Thymus (tissue), 14 donors: Measurements from ENCODE around the gene GPN3. TPM values are rescaled to one million over a fixed set of nuclear protein-coding genes. Genes with fewer than 3 reads are reported as not detected.

Source experiments
- DNase-seq, 9 donors: peaks; one replicate each; pipeline ENCODE4 v3.0.0-alpha.2; 2013; ENCODE audit warnings: low spot score in 9 of 9, low read depth in 6 of 9, missing footprints in 1 of 9
- H3K27ac ChIP-seq, 2 donors: one replicate each; pipeline ENCODE4 v1.5.1; 2013; ENCODE audit warnings: control low read depth in 1 of 2, low read depth in 1 of 2, low read length in 1 of 2, mild to moderate bottlenecking in 1 of 2, moderate library complexity in 1 of 2
- H3K27me3 ChIP-seq, 2 donors: one replicate each; pipeline ENCODE4 v1.5.1; 2013; ENCODE audit warnings: low read length in 1 of 2; ENCODE audit not compliant: control insufficient read depth in 2 of 2, insufficient read depth in 1 of 2
- H3K36me3 ChIP-seq, 2 donors: one replicate each; pipeline ENCODE4 v1.5.1; 2013; ENCODE audit warnings: low read length in 1 of 2, mild to moderate bottlenecking in 1 of 2, moderate library complexity in 1 of 2; ENCODE audit not compliant: control insufficient read depth in 2 of 2, insufficient read depth in 2 of 2
- H3K4me1 ChIP-seq, 2 donors: one replicate each; pipeline ENCODE4 v1.5.1; 2013; ENCODE audit warnings: low read length in 2 of 2; ENCODE audit not compliant: control insufficient read depth in 2 of 2, insufficient read depth in 2 of 2
- H3K4me3 ChIP-seq, 2 donors: one replicate each; pipeline ENCODE4 v1.5.1; 2013; ENCODE audit warnings: low read length in 2 of 2, control low read depth in 1 of 2, mild to moderate bottlenecking in 1 of 2
- H3K9me3 ChIP-seq, 2 donors: one replicate each; pipeline ENCODE4 v1.5.1; 2013; ENCODE audit warnings: low read length in 1 of 2, mild to moderate bottlenecking in 1 of 2; ENCODE audit not compliant: control insufficient read depth in 2 of 2, insufficient read depth in 1 of 2
- WGBS: extraction: QIAGEN DNeasy Blood & Tissue Kit; methylation state at CpG from one replicate; pipeline ENCODE4 v1.1.7; 2013; 5-methylcytosine and 5-hydroxymethylcytosine counted together
- long read RNA-seq, 10 donors: transcript quantifications; one replicate each; lab custom pipeline, GENCODE V29; 2026
- polyA plus RNA-seq: library from polyadenylated mRNA; stranded (reverse); fragments of 200-250 nt; gene quantifications from one replicate; pipeline ENCODE4 v1.2.3, GENCODE V29; 2013
- total RNA-seq: library from RNA; stranded (reverse); fragments of 120-200 nt; gene quantifications from one replicate; pipeline ENCODE4 v1.2.4, GENCODE V29; 2013
- donor health status: healthy.

Gene GPN3
- total RNA-seq = 21.9 TPM
- 25.1 TPM for polyA plus RNA-seq
- long read RNA-seq, donor 1, partial matches to known transcripts = 0 of 1 reads
- long read RNA-seq, donor 1, other reads (novel, unspliced or antisense) = 0 of 1 reads
- long read RNA-seq, donor 2 = 0 reads
- long read RNA-seq, donor 3, transcript GPN3-201 (8 exons, 1,468 nt) = major isoform, 21 of 23 reads
- long read RNA-seq, donor 3, partial matches to known transcripts = 0 of 23 reads
- long read RNA-seq, donor 3, other reads (novel, unspliced or antisense) = 0 of 23 reads
- long read RNA-seq, donor 4, partial matches to known transcripts = 24 of 39 reads
- long read RNA-seq, donor 4, other reads (novel, unspliced or antisense) = 11 of 39 reads
- long read RNA-seq, donor 5, transcript GPN3-201 (8 exons, 1,468 nt) = major isoform, 21 of 23 reads
- long read RNA-seq, donor 5, partial matches to known transcripts = 0 of 23 reads
- long read RNA-seq, donor 5, other reads (novel, unspliced or antisense) = 0 of 23 reads
- long read RNA-seq, donor 6, transcript GPN3-201 (8 exons, 1,468 nt) = major isoform, 7 of 7 reads
- long read RNA-seq, donor 6, partial matches to known transcripts = 0 of 7 reads
- long read RNA-seq, donor 6, other reads (novel, unspliced or antisense) = 0 of 7 reads
- long read RNA-seq, donor 7, transcript GPN3-201 (8 exons, 1,468 nt) = major isoform, 10 of 11 reads
- long read RNA-seq, donor 7, partial matches to known transcripts = 0 of 11 reads
- long read RNA-seq, donor 7, other reads (novel, unspliced or antisense) = 0 of 11 reads
- long read RNA-seq, donor 8, transcript GPN3-201 (8 exons, 1,468 nt) = major isoform, 6 of 6 reads
- long read RNA-seq, donor 8, partial matches to known transcripts = 0 of 6 reads
- long read RNA-seq, donor 8, other reads (novel, unspliced or antisense) = 0 of 6 reads
- long read RNA-seq, donor 9, transcript GPN3-201 (8 exons, 1,468 nt) = major isoform, 12 of 12 reads
- long read RNA-seq, donor 9, partial matches to known transcripts = 0 of 12 reads
- long read RNA-seq, donor 9, other reads (novel, unspliced or antisense) = 0 of 12 reads
- long read RNA-seq, donor 10, transcript GPN3-201 (8 exons, 1,468 nt) = major isoform, 8 of 8 reads
- long read RNA-seq, donor 10, partial matches to known transcripts = 0 of 8 reads
- long read RNA-seq, donor 10, other reads (novel, unspliced or antisense) = 0 of 8 reads

DNA sequence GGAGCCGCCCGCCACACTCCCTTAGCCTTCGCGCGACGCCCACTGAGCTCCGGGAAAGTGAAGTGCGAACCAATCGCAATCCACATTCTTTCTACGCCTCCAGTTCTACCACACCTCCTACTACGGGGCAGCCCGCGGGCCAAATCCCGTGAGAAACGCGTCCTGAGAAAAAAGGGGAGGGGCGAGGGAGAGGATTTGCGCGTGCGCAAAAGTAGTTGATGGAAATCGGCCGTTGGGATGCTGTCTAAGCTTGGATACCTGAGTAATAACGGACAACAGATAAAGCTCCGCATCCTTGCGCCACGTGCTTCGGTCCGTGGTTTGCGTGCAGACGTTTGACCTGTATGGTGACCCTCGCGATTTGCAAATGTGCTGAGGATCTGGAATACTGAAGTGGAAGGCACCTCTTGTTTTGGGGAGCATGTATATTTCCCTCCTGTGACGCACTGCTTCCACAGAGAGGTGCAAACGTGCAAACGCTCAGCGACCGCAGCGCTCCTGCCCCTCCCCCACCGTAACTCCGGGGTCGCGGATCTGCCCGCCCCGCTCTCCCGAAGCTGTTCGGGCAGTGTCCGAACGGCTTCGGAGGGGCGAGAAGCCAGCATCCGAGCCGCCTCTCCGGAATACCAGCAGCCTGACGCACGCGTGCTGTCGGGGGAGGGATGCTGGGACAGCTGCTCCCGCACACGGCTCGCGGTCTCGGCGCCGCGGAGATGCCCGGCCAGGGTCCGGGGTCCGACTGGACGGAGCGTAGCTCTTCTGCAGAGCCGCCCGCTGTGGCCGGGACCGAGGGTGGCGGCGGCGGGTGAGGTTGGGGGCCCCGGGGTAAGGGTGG is at the start of gene GPN3, which contains the start of gene FAM216A:
Gene GPN3, minus strand, starts transcription at position 44 of the 835 bp plus-strand sequence. CDS start 54 bp downstream, outside the sequence.
Gene FAM216A, plus strand, starts transcription at position 632 of the 835 bp plus-strand sequence. Its CDS starts 31 bp downstream, at position 663.
- under 1% methylated on average over 78 of the region's 78 CpGs for WGBS
- H3K4me1 ChIP-seq = peaks cover 9 to 13% of the 10 kb centered on the region in 2 donors
- H3K27me3 ChIP-seq = no peaks in the 10 kb centered on the region
- peaks cover 5 to 13% of the 10 kb centered on the region in 2 donors for H3K36me3 ChIP-seq
- no peaks in the 10 kb centered on the region for H3K9me3 ChIP-seq
- peak within 1 kb of the TSS; percentile 91 to 99 for H3K27ac ChIP-seq
- H3K4me3 ChIP-seq = peak within 1 kb of the TSS; percentile 71 to 77
- peak; percentile 95 to 99 (median 97) for DNase-seq

- H3K4me3 ChIP-seq = no peak overlapping the region
- WGBS = 94% methylated on average over 3 of the region's 3 CpGs
These were observed 48.9 kb upstream of the GPN3 start for GRCh38 chr12:110516995-110517394.

GRCh38 chr12:110514363-110514762 is 46.3 kb upstream of the GPN3 start:
- H3K4me1 ChIP-seq = no peaks in the 10 kb centered on the region

More at GRCh38 chr12:110516995-110517394, 48.9 kb upstream of the GPN3 start:
- Histone ChIP-seq H3K36me3 (no peaks in the 10 kb centered on the region), H3K9me3 (no peaks in the 10 kb centered on the region), H3K4me1 (no peaks in the 10 kb centered on the region), H3K27ac (no peak overlapping the region), H3K27me3 (no peaks in the 10 kb centered on the region)
- no peak for DNase-seq

DNA sequence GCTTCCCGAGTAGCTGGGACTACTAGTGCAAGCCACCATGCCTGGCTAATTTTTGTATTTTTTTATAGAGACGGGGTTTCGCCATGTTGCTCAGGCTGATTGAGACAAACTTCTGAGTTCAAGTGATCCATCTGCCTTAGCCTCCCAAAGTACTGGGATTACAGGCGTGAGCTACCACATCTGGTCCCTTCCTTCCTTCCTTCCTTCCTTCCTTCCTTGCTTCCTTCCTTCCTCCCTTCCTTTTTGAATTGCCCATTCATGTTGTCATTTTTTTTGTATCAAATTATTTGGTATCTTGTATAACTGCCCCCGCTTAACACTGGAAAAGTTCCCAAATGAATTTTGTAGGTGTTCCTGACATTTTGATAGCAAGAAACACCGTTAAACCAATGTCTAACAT is 45.8 kb upstream of the GPN3 start:
- Histone ChIP-seq H3K4me1 (no peaks in the 10 kb centered on the region), H3K27me3 (no peaks in the 10 kb centered on the region), H3K4me3 (no peak overlapping the region), H3K9me3 (no peaks in the 10 kb centered on the region), H3K36me3 (no peaks in the 10 kb centered on the region), H3K27ac (no peak overlapping the region)
- 91% methylated on average over 6 of the region's 6 CpGs for WGBS
- DNase-seq = no peak

More at GRCh38 chr12:110514363-110514762, 46.3 kb upstream of the GPN3 start:
- WGBS = 83% methylated on average over 1 of the region's 1 CpG
- Histone ChIP-seq H3K36me3 (no peaks in the 10 kb centered on the region), H3K4me3 (no peak overlapping the region), H3K27me3 (no peaks in the 10 kb centered on the region), H3K9me3 (no peaks in the 10 kb centered on the region), H3K27ac (no peak overlapping the region)
- DNase-seq = no peak

DNA sequence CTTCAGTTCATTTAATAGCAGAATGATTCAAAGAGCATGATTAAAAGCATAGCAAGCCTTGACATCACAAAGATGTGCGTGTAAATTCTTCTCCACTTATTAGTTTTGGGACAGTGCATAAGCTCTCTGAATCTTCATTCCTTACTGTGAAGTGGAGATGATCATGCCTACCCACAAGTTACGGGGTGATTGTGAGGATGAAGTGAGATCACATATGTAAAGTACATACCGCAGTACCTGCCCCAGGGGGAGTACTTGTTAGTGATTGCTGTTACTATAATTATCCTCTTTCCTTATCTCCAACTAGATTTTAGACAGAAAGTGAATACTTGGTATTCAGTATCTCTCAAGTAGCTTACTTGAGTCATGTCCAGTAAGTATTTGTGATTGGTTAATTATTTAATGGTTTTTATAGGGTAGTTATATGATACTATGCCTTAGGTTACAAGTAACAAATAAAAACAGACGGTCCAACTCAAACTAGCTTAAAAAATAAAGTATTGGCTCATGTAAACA is 40.1 kb upstream of the GPN3 start:
- no peaks in the 10 kb centered on the region for H3K36me3 ChIP-seq
- 96% methylated on average over 4 of the region's 4 CpGs for WGBS
- H3K27me3 ChIP-seq = no peaks in the 10 kb centered on the region
- no peak for DNase-seq
- no peak overlapping the region for H3K4me3 ChIP-seq
- no peak overlapping the region for H3K27ac ChIP-seq
- no peaks in the 10 kb centered on the region for H3K9me3 ChIP-seq
- H3K4me1 ChIP-seq = no peaks in the 10 kb centered on the region

- WGBS = 95% methylated on average over 3 of the region's 3 CpGs
- peaks cover 0 to 5% of the 10 kb centered on the region in 2 donors for H3K9me3 ChIP-seq
- H3K27me3 ChIP-seq = no peaks in the 10 kb centered on the region
- H3K4me3 ChIP-seq = no peak overlapping the region
- H3K4me1 ChIP-seq = peaks cover 6 to 14% of the 10 kb centered on the region in 2 donors
- no peak for DNase-seq
- no peak overlapping the region for H3K27ac ChIP-seq
- no peaks in the 10 kb centered on the region for H3K36me3 ChIP-seq
These were observed 37.3 kb upstream of the GPN3 start for GRCh38 chr12:110505332-110505731.

- Histone ChIP-seq H3K9me3 (peaks cover 0 to 5% of the 10 kb centered on the region in 2 donors), H3K4me1 (peaks cover 6 to 15% of the 10 kb centered on the region in 2 donors), H3K27me3 (no peaks in the 10 kb centered on the region), H3K27ac (no peak overlapping the region), H3K36me3 (peaks cover 0 to 5% of the 10 kb centered on the region in 2 donors), H3K4me3 (no peak overlapping the region)
- WGBS = 99% methylated on average over 1 of the region's 1 CpG
- no peak for DNase-seq
These were observed 35.4 kb upstream of the GPN3 start for GRCh38 chr12:110503432-110503831.
